Neural progenitor cell (in vitro differentiated cells): Measurements from ENCODE around the gene TMEM217. TPM values are rescaled to one million over a fixed set of nuclear protein-coding genes. Genes with fewer than 3 reads are reported as not detected.

Experiments used
- DNase-seq: peaks from one replicate; pipeline ENCODE4 v3.0.0-alpha.2; 2016; ENCODE audit warnings: low spot score
- H2AFZ ChIP-seq: fragments of 200-600 bp; sonication (generic); replicated peaks from 2 replicates; pipeline ENCODE4 v1.6.1; 2016; ENCODE audit warnings: antibody characterized with exemption
- H3F3A ChIP-seq: fragments of 200-600 bp; sonication (generic); 2 replicates; pipeline ENCODE4 v1.6.1; 2016; ENCODE audit warnings: antibody characterized with exemption, low read depth
- H3K27ac ChIP-seq: fragments of 200-600 bp; sonication (generic); 2 replicates; pipeline ENCODE4 v1.5.1; 2016; ENCODE audit warnings: mild to moderate bottlenecking
- H3K27me3 ChIP-seq: fragments of 200-600 bp; sonication (generic); 2 replicates; pipeline ENCODE4 v1.6.1; 2016; ENCODE audit warnings: mild to moderate bottlenecking, moderate library complexity
- H3K36me3 ChIP-seq: fragments of 200-600 bp; sonication (generic); 2 replicates; pipeline ENCODE4 v1.5.1; 2016
- H3K4me1 ChIP-seq: fragments of 200-600 bp; sonication (generic); 2 replicates; pipeline ENCODE4 v1.6.1; 2016; ENCODE audit warnings: mixed run types
- H3K4me2 ChIP-seq: fragments of 200-600 bp; sonication (generic); 2 replicates; pipeline ENCODE4 v1.6.1; 2016
- H3K4me3 ChIP-seq: fragments of 200-600 bp; sonication (generic); 2 replicates; pipeline ENCODE4 v1.5.1; 2016
- H3K79me2 ChIP-seq: fragments of 200-600 bp; sonication (generic); 2 replicates; pipeline ENCODE4 v1.6.1; 2016; ENCODE audit warnings: low read depth
- H3K9ac ChIP-seq: fragments of 200-600 bp; sonication (generic); 2 replicates; pipeline ENCODE4 v1.6.1; 2016
- H3K9me3 ChIP-seq: fragments of 200-600 bp; sonication (generic); 2 replicates; pipeline ENCODE4 v1.5.1; 2016; ENCODE audit warnings: low read depth
- H4K20me1 ChIP-seq: fragments of 200-600 bp; sonication (generic); 2 replicates; pipeline ENCODE4 v1.6.1; 2016; ENCODE audit warnings: low read depth
- H3K27ac Mint-ChIP-seq: 3 replicates; pipeline ENCODE4 v1.8.0; 2021; ENCODE audit warnings: mixed read lengths
- H3K27me3 Mint-ChIP-seq: 2 replicates; pipeline ENCODE4 v1.8.0; 2022; ENCODE audit warnings: low read depth, mild to moderate bottlenecking, inconsistent platforms, moderate library complexity, mixed read lengths; ENCODE audit not compliant: insufficient read depth
- H3K36me3 Mint-ChIP-seq: 3 replicates; pipeline ENCODE4 v1.8.0; 2021; ENCODE audit warnings: mixed read lengths
- H3K4me1 Mint-ChIP-seq: 3 replicates; pipeline ENCODE4 v1.8.0; 2021; ENCODE audit warnings: mixed read lengths
- H3K4me3 Mint-ChIP-seq: 3 replicates; pipeline ENCODE4 v1.8.0; 2021; ENCODE audit warnings: mild to moderate bottlenecking, moderate library complexity, mixed read lengths
- H3K9me3 Mint-ChIP-seq: 3 replicates; pipeline ENCODE4 v1.8.0; 2020; ENCODE audit warnings: mixed read lengths
- CTCF ChIP-seq: fragments of 200-600 bp; sonication (generic); IDR thresholded peaks from 2 replicates; pipeline ENCODE4 v1.5.1; 2017; ENCODE audit warnings: antibody characterized with exemption, mild to moderate bottlenecking
- EZH2 ChIP-seq: fragments of 200-600 bp; sonication (generic); IDR thresholded peaks from 2 replicates; pipeline ENCODE4 v1.6.1; 2017; ENCODE audit warnings: antibody characterized with exemption, mild to moderate bottlenecking, moderate library complexity
- EZH2phosphoT487 ChIP-seq: fragments of 200-600 bp; sonication (generic); IDR thresholded peaks from 2 replicates; pipeline ENCODE4 v1.6.1; 2017; ENCODE audit warnings: antibody characterized with exemption
- total RNA-seq: library from RNA; depleted of rRNA; stranded (reverse); fragments of >200 nt; gene quantifications from 2 replicates; pipeline ENCODE4 v1.2.3, GENCODE V29; 2015; ENCODE audit warnings: low replicate concordance

Gene TMEM217
- total RNA-seq, 1 donor from 2014 or later: not detected

- Histone ChIP-seq H3K4me2 (no peak overlapping the region), H3K36me3 (no peaks in the 10 kb centered on the region), H4K20me1 (peaks cover 4% of the 10 kb centered on the region), H3K27ac (no peak overlapping the region), H3K9me3 (no peaks in the 10 kb centered on the region), H3K79me2 (no peaks in the 10 kb centered on the region), H3K4me3 (no peak overlapping the region), H3K27me3 (no peaks in the 10 kb centered on the region), H3K4me1 (no peaks in the 10 kb centered on the region), H3F3A (peaks cover 9% of the 10 kb centered on the region), H2AFZ (no peak overlapping the region), H3K9ac (no peak overlapping the region)
- Mint-ChIP-seq H3K4me3 (no peak overlapping the region), H3K36me3 (peaks cover 8% of the 10 kb centered on the region), H3K27ac (peak overlapping the region; percentile 4), H3K4me1 (peaks cover 12% of the 10 kb centered on the region), H3K9me3 (peaks cover 2% of the 10 kb centered on the region), H3K27me3 (no peaks in the 10 kb centered on the region)
- no peak for TF ChIP-seq CTCF
- TF ChIP-seq EZH2: no peak
- TF ChIP-seq EZH2phosphoT487: no peak
- no peak for DNase-seq
These were observed 45.2 kb upstream of the TMEM217 start for GRCh38 chr6:37303091-37303660.

- TF ChIP-seq EZH2phosphoT487: no peak
- TF ChIP-seq EZH2: no peak
- TF ChIP-seq CTCF: no peak
- H3K9me3 Mint-ChIP-seq: peaks cover 2% of the 10 kb centered on the region
- H3K4me1 Mint-ChIP-seq: peaks cover 8% of the 10 kb centered on the region
- no peak overlapping the region for H3K27ac ChIP-seq
- H3K27me3 ChIP-seq: no peaks in the 10 kb centered on the region
- H4K20me1 ChIP-seq: peaks cover 4% of the 10 kb centered on the region
- no peaks in the 10 kb centered on the region for H3K4me1 ChIP-seq
- no peak overlapping the region for H3K4me2 ChIP-seq
- H3K9ac ChIP-seq: no peak overlapping the region
- peaks cover 9% of the 10 kb centered on the region for H3F3A ChIP-seq
- no peak for DNase-seq
- no peak overlapping the region for H3K4me3 Mint-ChIP-seq
- no peaks in the 10 kb centered on the region for H3K27me3 Mint-ChIP-seq
- H2AFZ ChIP-seq: no peak overlapping the region
- peaks cover 14% of the 10 kb centered on the region for H3K36me3 Mint-ChIP-seq
- H3K4me3 ChIP-seq: no peak overlapping the region
- no peak overlapping the region for H3K27ac Mint-ChIP-seq
- H3K36me3 ChIP-seq: peaks cover 4% of the 10 kb centered on the region
- H3K79me2 ChIP-seq: no peaks in the 10 kb centered on the region
- H3K9me3 ChIP-seq: no peaks in the 10 kb centered on the region
These were observed 44.2 kb upstream of the TMEM217 start for GRCh38 chr6:37302086-37302686.

- peaks cover 4% of the 10 kb centered on the region for H4K20me1 ChIP-seq
- Mint-ChIP-seq H3K4me3 (no peak overlapping the region), H3K27me3 (no peaks in the 10 kb centered on the region)
These were observed 42.0 kb upstream of the TMEM217 start for GRCh38 chr6:37299990-37300389.

More at GRCh38 chr6:37299990-37300389, 42.0 kb upstream of the TMEM217 start:
- H3K4me3 ChIP-seq: no peak overlapping the region
- H3K27ac ChIP-seq: no peak overlapping the region
- peaks cover 6% of the 10 kb centered on the region for H3K36me3 ChIP-seq
- H3K27ac Mint-ChIP-seq: no peak overlapping the region
- peaks cover 2% of the 10 kb centered on the region for H3K9me3 Mint-ChIP-seq
- TF ChIP-seq CTCF (no peak), EZH2phosphoT487 (no peak), EZH2 (no peak)
- H3K36me3 Mint-ChIP-seq: peaks cover 21% of the 10 kb centered on the region
- peaks cover 8% of the 10 kb centered on the region for H3K4me1 Mint-ChIP-seq
- H3K4me1 ChIP-seq: no peaks in the 10 kb centered on the region
- H3K79me2 ChIP-seq: no peaks in the 10 kb centered on the region
- H3K4me2 ChIP-seq: no peak overlapping the region
- H3F3A ChIP-seq: peaks cover 9% of the 10 kb centered on the region
- H3K27me3 ChIP-seq: no peaks in the 10 kb centered on the region
- H3K9ac ChIP-seq: no peak overlapping the region
- DNase-seq: no peak
- H3K9me3 ChIP-seq: no peaks in the 10 kb centered on the region
- H2AFZ ChIP-seq: no peak overlapping the region
